SHP77 treated with DMSO at 0.1 percent for 48 hours (cell line): ENCODE measurements around the gene PNMA6F.
"Not testable (repeated sequence)": the region's sequence is repeated elsewhere in the genome, so short reads cannot be mapped to it uniquely, and the experiment has no call there.

Experiments
- DNase-seq: peaks from one replicate; lab custom pipeline; 2025; lab: John Stamatoyannopoulos, UW

Gene PNMA6F

DNA sequence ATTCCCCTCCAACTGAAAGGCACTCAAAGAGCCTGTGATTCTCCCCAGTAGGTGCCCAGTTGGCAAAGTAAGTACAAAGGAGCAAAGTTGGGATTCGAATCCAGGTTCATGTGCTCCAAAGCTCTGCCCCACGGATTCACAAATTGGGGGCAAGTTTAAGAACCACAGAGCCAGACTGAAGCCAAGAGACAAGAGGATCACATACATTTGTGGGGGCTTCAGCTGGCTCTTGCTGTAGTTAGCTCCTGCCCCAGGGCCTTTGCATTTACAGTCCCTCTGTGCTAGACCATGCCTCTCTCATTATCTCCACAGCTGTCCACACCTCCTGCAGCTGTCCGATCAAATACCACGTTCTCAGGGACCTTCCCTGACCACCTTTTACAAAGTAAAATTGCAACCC lies 18.8 kb downstream of the PNMA6F start:
- DNase-seq = no peak

DNA sequence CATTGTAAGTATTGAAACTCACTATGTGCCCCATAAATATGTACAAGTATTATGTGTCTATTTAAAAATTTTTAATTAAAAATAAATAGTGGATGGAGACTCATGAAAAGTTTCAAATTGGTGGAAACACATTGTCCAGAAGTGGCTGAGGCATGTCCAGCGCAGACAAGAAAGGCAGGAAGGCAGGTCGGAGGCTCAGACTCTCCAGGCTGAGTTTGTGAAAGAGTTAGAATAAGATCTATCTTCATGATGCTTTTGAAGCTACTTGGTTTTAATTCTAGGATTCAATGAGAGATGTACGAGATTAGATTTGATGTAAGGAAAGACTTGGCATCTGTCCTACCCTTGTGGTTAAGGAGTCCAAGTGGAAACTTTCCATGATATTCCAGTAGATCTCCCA lies 19.8 kb downstream of the PNMA6F start:
- no peak for DNase-seq

DNA sequence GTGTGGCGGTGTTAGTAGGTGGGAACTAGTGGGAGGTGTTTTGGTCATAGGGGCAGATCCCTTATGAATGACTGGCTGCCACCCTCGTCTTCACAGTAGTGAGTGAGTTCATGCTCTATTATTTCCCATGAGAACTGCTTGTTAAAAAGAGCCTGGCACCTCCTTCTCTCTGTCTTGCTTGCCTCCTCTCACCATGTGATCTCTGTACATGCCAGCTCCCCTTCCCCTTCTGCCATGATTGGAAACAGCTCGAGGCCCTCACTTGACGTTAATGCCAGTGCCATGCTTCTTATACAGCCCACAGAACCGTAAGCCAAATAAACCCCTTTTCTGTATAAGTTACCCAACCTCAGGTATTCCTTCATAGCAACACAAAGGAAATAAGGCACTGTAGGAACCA lies 21.7 kb downstream of the PNMA6F start:
- DNase-seq = no peak

DNA sequence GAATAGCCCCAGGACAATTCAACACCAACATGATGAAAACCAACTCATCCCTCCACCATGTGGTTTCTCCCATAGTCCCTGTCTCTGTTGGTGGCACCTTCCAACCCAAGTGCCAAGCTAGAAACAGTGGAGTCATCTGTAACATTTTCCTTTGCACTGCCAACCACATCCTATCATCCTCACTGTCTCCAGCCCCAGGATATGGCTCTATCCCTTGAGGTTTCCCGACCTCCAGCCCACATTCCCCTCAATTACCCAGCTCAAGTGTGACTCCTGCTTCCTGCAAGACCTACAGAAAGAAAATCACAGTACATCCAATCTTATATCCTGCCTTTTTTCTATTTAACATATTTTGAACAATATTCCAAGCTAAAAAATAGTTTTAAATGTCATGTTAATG lies 24.2 kb downstream of the PNMA6F start:
- no peak for DNase-seq

DNA sequence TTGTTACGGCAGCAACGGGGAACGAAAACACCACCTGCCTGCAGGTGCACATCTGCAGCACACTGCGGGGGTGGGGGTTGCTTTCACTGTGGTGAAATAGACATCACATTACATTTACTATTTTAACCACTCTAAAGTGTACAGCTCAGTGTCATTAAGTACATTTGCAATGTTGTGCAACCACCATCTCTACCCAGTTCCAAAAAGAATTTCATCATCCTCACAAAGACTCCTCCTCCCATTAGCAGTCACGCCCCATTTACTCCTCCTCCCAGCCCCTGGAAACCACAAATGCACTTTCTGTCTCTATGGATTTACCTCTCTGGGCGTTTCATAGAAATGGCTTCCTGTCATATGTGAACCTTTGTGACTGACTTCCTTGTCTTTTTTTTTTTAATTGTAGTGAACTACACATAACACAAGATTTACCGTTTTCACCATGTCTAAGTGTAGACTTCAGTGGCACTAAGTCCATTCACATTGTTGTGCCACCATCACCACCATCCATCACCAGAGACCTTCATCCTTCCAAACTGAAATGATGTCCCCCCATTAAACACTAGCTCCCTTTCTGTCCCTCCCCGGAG lies 28.0 kb downstream of the PNMA6F start:
- DNase-seq = not testable (repeated sequence)

DNA sequence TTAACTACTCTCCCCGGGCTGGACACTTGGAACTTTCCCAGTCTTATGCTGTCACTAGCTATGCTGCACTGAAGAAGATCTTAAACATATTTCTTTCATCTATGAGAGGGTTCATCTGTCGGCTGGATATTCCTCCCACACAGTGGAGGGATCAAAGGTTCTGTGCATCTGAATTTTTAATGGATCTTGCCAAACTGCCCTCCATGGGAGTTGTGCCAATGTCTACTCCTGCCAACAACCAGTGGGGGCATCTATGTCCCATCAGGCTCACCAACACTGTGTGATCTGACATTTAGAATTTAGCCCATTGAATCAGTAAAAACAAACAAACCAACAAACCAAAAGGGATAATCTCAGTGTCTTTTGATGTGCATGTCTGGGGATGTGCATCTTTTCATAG lies 32.8 kb downstream of the PNMA6F start:
- DNase-seq = not testable (repeated sequence)

DNA sequence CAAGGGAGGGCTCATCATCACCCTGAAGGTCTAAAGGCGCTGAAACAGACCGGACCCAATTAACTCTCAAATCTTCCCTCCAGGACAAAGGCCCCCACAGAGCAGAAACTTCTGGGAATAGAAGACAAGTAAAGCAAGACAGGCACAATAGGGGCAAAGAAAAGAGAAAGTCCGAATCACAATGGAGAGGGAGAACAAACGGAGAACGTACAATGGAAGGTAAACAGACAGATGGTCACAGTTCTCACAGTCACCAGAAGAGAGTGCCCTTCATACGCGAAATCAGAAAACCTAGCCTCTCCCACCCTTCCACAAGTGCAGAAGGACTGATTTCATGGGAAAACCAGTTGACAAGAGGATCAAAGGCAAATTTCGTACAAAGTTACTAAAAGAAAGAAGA lies 35.9 kb downstream of the PNMA6F start:
- DNase-seq = not testable (repeated sequence)

DNA sequence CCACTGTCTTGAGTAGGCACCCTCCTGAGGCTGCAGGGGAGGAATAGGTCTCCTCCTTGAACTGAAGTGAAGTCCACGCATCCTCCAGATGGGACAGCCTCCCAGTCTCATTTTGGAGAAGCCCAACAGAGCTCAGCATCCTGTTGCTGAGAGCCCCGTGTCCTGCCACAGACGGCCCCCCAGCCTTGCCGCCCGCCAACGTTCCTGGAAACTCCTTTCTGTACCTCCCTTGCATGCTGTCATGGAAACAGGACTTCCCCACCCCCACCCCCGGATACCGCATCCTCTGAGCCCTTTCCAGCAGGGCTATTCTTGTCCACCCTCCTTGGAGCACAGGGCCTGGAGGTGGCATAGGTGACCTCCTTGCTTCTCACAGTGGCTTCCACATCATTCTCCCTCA lies 37.6 kb downstream of the PNMA6F start:
- DNase-seq = not testable (repeated sequence)

DNA sequence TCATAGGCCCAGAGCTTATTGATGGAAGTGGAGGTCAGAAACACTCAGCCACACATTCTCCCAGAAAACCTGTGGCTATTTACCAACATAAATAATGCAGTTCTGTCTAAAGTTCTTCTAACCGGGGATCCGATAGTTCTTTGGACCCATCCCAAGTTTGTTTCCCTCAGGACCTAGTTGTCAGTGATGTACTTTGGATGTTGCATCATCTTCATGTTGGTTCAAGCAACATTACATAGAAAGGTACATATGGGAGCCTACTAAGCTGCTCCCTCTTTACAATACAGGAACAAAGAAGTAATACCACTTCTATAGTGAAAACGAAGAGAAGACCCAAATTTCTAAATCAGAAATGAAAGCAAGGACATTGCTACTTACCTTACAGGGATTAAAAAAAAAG lies 39.8 kb downstream of the PNMA6F start:
- not testable (repeated sequence) for DNase-seq

DNA sequence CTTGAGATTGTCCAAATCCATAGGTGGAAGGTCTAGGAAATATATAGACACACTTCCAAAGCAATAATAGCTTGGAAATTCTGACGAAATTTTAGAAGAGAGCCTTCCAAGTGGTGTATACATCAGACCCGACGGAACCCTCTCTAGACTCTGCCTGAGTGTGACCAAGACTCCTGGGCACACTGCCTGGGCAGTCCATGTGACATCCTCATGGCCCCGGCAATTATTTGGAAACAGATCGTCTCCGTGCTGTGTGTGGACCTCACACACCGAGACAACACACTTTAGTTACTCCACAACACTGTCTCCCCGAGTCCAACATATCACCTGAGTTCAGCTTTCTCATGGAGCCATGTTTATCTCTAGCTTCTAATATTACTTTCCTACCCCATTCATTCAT lies 42.3 kb downstream of the PNMA6F start:
- DNase-seq = not testable (repeated sequence)

DNA sequence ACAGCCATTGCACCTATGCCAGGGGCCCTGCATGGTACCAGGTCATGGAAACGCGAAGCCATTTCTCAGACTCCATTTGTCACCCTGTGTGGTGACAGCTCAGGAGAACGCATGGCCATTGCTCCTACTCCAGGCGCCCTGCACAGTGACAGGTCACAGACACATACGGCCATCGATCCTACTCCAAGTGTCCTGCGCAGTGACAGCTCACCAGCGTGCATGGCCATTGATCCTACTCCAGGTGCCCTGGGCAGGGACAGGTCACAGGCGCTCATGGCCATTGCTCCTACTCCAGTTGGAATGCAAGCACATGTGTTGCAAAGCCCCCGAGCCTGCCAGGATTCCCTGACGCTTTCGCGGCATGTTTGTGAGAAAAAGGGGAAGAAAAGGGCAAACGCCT lies 45.5 kb downstream of the PNMA6F start:
- not testable (repeated sequence) for DNase-seq

DNA sequence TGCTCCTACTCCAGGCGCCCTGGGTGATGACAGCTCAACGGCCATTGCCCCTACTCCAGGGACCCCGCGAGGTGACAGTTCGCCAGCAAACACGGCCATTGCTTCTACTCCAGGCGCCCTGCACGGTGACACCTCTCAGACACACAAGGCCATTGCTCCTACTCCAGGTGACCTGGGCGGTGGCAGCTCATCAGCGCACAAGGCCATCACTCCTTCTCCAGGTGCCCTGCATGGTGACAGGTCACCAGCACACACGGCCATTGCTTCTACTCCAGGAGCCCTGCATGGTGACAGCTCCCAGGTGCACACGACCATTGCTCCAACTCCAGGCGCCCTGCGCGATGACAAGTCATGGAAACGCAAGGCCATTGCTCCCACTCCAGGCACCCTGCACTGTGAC lies 46.1 kb downstream of the PNMA6F start:
- DNase-seq = not testable (repeated sequence)

DNA sequence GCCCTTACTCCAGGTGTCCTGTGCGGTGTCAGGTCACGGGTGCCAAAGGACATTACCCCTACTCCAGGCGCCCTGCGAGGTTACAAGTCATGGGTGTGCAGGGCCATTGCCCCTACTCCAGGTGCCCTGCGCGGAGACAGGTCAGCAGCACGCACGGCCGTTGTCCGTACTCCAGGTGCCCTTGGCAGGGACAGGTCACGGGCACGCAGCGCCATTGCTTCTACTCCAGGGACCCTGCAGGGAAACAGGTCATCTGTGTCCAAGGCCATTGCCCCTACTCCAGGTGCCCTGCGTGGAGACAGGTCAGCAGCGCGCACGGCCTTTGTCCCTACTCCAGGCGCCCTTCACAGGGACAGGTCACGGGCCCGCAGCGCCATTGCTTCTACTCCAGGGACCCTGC lies 49.0 kb downstream of the PNMA6F start:
- not testable (repeated sequence) for DNase-seq

DNA sequence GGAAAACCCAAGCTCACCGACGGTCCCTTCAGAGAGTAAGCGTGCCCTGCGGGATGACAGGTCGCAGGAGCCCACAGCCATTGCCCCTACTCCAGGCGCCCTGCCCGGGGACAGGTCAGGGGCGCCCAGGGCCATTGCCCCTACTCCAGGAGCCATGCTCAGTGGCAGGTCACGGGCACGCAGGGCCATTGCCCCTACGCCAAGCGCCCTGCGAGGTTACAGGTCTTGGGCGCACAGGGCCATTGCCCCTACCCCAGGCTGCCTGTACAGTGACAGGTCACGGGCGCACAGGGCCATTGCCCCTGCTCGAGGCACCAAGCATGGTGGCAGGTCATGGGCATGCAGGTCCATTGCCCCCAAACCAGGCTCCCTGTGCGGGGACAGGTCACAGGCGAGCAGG lies 49.5 kb downstream of the PNMA6F start:
- DNase-seq = not testable (repeated sequence)
